GM12878 (cell line): Measurements from ENCODE around the gene MNT. TPM values are rescaled to one million over a fixed set of nuclear protein-coding genes. Genes with fewer than 3 reads are reported as not detected.

ENCODE experiments used
- CBX5 ChIP-seq: sonication (generic); IDR thresholded peaks from 2 replicates; pipeline ENCODE4 v1.6.1; 2016; ENCODE audit warnings: low read depth, moderate library complexity, mild to moderate bottlenecking, inconsistent platforms
- CTCF ChIP-seq, 3 experiments: IDR thresholded peaks in 2 of 3; conservative IDR thresholded peaks in 1 of 3; 2 replicates each; pipeline ENCODE4 v1.5.1; 2011; ENCODE audit warnings: low read depth in 3 of 3, low read length in 3 of 3, mild to moderate bottlenecking in 3 of 3, control low read depth in 2 of 3, moderate library complexity in 2 of 3, inconsistent platforms in 1 of 3, mixed read lengths in 1 of 3; ENCODE audit not compliant: control insufficient read depth in 2 of 3, insufficient read depth in 1 of 3; ENCODE audit errors: extremely low read depth in 1 of 3
- ETV6 ChIP-seq, 2 experiments: fragments of 450-650 bp in 1 of 2; IDR thresholded peaks in 1 of 2; conservative IDR thresholded peaks in 1 of 2; 2 replicates each; pipeline ENCODE4 v1.6.1; 2014; ENCODE audit warnings: antibody characterized with exemption in 1 of 2, borderline replicate concordance in 1 of 2, low read depth in 1 of 2, mild to moderate bottlenecking in 1 of 2, moderate library complexity in 1 of 2
- HSF1 ChIP-seq: fragments of 150-350 bp; IDR thresholded peaks from 2 replicates; pipeline ENCODE4 v1.6.1; 2014; ENCODE audit warnings: mild to moderate bottlenecking, low read depth, low read length
- MTA3 ChIP-seq: IDR thresholded peaks from 2 replicates; pipeline ENCODE4 v1.6.1; 2012; ENCODE audit warnings: low read length, inconsistent platforms, borderline replicate concordance
- MYC ChIP-seq: IDR thresholded peaks from 2 replicates; pipeline ENCODE4 v1.6.1; 2011; ENCODE audit warnings: mild to moderate bottlenecking, low read length, moderate library complexity, inconsistent platforms; ENCODE audit not compliant: insufficient read depth, insufficient replicate concordance, insufficient read length, severe bottlenecking
- NBN ChIP-seq: fragments of 450-650 bp; IDR thresholded peaks from 2 replicates; pipeline ENCODE4 v1.6.1; 2016
- POLR2AphosphoS2 ChIP-seq: IDR thresholded peaks from 2 replicates; pipeline ENCODE4 v1.6.1; 2011; ENCODE audit warnings: low read depth, mild to moderate bottlenecking, low read length, improper control_type of control experiment, moderate library complexity
- RBBP5 ChIP-seq: fragments of 200-600 bp; sonication (generic); conservative IDR thresholded peaks from 2 replicates; pipeline ENCODE4 v1.6.1; 2016
- SIN3A ChIP-seq: IDR thresholded peaks from 2 replicates; pipeline ENCODE4 v1.6.1; 2012; ENCODE audit warnings: low read depth, low read length, improper control_type of control experiment
- TCF12 ChIP-seq: IDR thresholded peaks from 2 replicates; pipeline ENCODE4 v1.6.1; 2011; ENCODE audit warnings: low read depth, mild to moderate bottlenecking, low read length
- ZBTB11 ChIP-seq: fragments of 450-650 bp; formaldehyde crosslinking; IDR thresholded peaks from 2 replicates; pipeline ENCODE4 v1.5.0; 2022; ENCODE audit warnings: mild to moderate bottlenecking, missing genetic modification characterization
- ZBTB33 ChIP-seq: fragments of 450-650 bp; IDR thresholded peaks from 2 replicates; pipeline ENCODE4 v1.6.1; 2017; ENCODE audit warnings: mild to moderate bottlenecking
- ZNF384 ChIP-seq: IDR thresholded peaks from 2 replicates; pipeline ENCODE4 v1.6.1; 2012; ENCODE audit warnings: low read depth, mild to moderate bottlenecking, low read length, improper control_type of control experiment, borderline replicate concordance
- ZNF592 ChIP-seq: fragments of 450-650 bp; IDR thresholded peaks from 2 replicates; pipeline ENCODE4 v1.6.1; 2017; ENCODE audit warnings: mild to moderate bottlenecking, moderate library complexity
- polyA plus RNA-seq, 11 experiments: library from polyadenylated mRNA; depleted of rRNA in 4 of 11; unstranded in 6 of 11; stranded (reverse) in 5 of 11; fragments of >200 nt; fragmentation: Nextera tagmentation in 4 of 11; fragmentation: Illumina TruSeq in 1 of 11; extraction: Ambion mirVana in 4 of 11; extraction: Trizol in 1 of 11; gene quantifications; 1 replicate in 1 of 11; 2 replicates in 10 of 11; pipeline versions ENCODE4 v1.2.1 to v1.2.3, GENCODE V29; 2011 to 2016; ENCODE audit warnings: inconsistent platforms in 2 of 11, missing spikeins in 2 of 11, low read depth in 1 of 11
- total RNA-seq, 4 experiments: library from RNA; depleted of rRNA in 3 of 4; stranded (reverse); fragments of >200 nt in 3 of 4; fragmentation: Illumina TruSeq in 1 of 4; extraction: Trizol in 1 of 4; gene quantifications; 2 replicates each; pipeline versions ENCODE4 v1.2.1 to v1.2.3, GENCODE V29; 2013 to 2021

MNT gene
- total and polyA plus RNA-seq, 10 of the 15 experiments (the other 5 are each of a cell fraction or from before 2014, with no cell fraction given) = 0.31 to 15.9 (median 3.8) TPM

GRCh38 chr17:2401426-2402221 is 764 bp upstream of the MNT start (continued):
- no peak for TF ChIP-seq ZBTB11 (CRISPR knock-in tag)
- TF ChIP-seq SIN3A = peak; percentile 94
- no peak for TF ChIP-seq CTCF (IDR thresholded peaks at IDR 0.05 in 2 of 3, conservative IDR thresholded peaks at IDR 0.05 in 1 of 3; ENCODE audit: control insufficient read depth in 2 of 3, extremely low read depth in 1 of 3, insufficient read depth in 1 of 3, low read depth in 3 of 3, low read length in 3 of 3)
- TF ChIP-seq TCF12 = no peak
- TF ChIP-seq ZNF592 = no peak
- TF ChIP-seq ZBTB33 = no peak
- no peak for TF ChIP-seq ETV6 (conservative IDR thresholded peaks at IDR 0.05 in 1 of 2, IDR thresholded peaks at IDR 0.05 in 1 of 2; ENCODE audit: borderline replicate concordance in 1 of 2, low read depth in 1 of 2)
- no peak for TF ChIP-seq HSF1
- TF ChIP-seq RBBP5 = no peak
- no peak for TF ChIP-seq MTA3
- TF ChIP-seq MYC = no peak
- TF ChIP-seq CBX5 = peak; percentile 44; the same call in 1 of the 2 replicates
- TF ChIP-seq NBN = peak; percentile 78
- TF ChIP-seq POLR2AphosphoS2 = peak; percentile 62; the same call in 1 of the 2 replicates
- TF ChIP-seq ZNF384 = no peak
